ENCODE results near the gene SIGLEC7. TPM values are rescaled to one million over a fixed set of nuclear protein-coding genes. Genes with fewer than 3 reads are reported as not detected.
A peak's percentile ranks its signal among the peaks of the same experiment; 100 is the strongest.

Gene SIGLEC7
- total and polyA plus RNA-seq, 2 donors from 2014 or later: 1.2 to 4.0 TPM

DNA sequence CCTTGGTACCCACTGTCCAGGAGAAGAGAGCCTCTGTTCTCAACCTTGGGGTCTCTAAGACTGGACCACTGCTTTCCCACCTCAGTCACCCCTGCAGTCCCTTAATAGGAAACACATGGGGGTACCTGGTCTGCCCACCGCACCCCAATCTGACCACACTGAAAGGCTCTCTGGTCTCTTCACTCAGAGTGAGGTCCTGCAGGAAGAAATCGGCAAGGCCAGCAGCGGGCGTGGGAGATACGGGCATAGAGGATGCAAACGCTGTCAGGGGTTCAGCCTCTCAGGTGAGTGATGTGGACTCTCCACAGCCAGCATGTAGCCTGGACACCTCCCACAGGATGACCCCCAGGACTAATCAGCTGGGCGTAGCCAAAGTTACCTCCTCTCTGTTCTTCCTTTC lies 13.9 kb upstream of the SIGLEC7 start:
- TF ChIP-seq, protein P1, sequence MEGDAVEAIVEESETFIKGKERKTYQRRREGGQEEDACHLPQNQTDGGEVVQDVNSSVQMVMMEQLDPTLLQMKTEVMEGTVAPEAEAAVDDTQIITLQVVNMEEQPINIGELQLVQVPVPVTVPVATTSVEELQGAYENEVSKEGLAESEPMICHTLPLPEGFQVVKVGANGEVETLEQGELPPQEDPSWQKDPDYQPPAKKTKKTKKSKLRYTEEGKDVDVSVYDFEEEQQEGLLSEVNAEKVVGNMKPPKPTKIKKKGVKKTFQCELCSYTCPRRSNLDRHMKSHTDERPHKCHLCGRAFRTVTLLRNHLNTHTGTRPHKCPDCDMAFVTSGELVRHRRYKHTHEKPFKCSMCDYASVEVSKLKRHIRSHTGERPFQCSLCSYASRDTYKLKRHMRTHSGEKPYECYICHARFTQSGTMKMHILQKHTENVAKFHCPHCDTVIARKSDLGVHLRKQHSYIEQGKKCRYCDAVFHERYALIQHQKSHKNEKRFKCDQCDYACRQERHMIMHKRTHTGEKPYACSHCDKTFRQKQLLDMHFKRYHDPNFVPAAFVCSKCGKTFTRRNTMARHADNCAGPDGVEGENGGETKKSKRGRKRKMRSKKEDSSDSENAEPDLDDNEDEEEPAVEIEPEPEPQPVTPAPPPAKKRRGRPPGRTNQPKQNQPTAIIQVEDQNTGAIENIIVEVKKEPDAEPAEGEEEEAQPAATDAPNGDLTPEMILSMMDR (IDR thresholded peaks at IDR 0.05; ENCODE audit: borderline replicate concordance, extremely low read depth, insufficient read depth): no peak
- H3K27ac ChIP-seq (ENCODE audit: low read depth in 2 of 2, low read length in 2 of 2): peak overlapping the region in 1 of 2 donors; percentile 41
- H3K9ac ChIP-seq (ENCODE audit: low read length in 3 of 3): no peak overlapping the region
- intact Hi-C loops (cut with DNase I): no loop called here
- H3K9me3 ChIP-seq (ENCODE audit: control insufficient read depth in 2 of 3, insufficient read depth in 1 of 3, low read length in 3 of 3): no peaks in the 10 kb centered on the region
- FAIRE-seq (no peak), DNase-seq (no peak)
- H3K36me3 ChIP-seq (ENCODE audit: control insufficient read depth in 2 of 3, insufficient read depth in 3 of 3, low read length in 3 of 3): no peaks in the 10 kb centered on the region
- H3K4me3 ChIP-seq (ENCODE audit: low read length in 3 of 3): no peak overlapping the region
- peaks cover 0 to 9% (median 0%) of the 10 kb centered on the region in 3 donors for H3K4me1 ChIP-seq (ENCODE audit: control insufficient read depth in 2 of 3, insufficient read depth in 2 of 3, low read depth in 1 of 3, low read length in 3 of 3)
- no peaks in the 10 kb centered on the region for H3K27me3 ChIP-seq (ENCODE audit: control insufficient read depth, insufficient read depth, low read length)

DNA sequence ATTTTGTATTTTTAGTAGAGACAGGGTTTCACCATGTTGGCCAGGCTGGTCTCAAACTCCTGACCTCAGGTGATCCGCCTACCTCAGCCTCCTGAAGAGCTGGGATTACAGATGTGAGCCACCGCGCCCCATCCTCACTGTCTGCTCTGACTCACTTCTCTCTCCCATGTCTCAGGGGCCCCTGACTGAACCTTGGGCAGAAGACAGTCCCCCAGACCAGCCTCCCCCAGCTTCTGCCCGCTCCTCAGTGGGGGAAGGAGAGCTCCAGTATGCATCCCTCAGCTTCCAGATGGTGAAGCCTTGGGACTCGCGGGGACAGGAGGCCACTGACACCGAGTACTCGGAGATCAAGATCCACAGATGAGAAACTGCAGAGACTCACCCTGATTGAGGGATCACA lies 12.4 kb upstream of the SIGLEC7 start:
- H3K36me3 ChIP-seq (ENCODE audit: control insufficient read depth in 2 of 3, insufficient read depth in 3 of 3, low read length in 3 of 3): no peaks in the 10 kb centered on the region
- TF ChIP-seq, protein P1 (IDR thresholded peaks at IDR 0.05; ENCODE audit: borderline replicate concordance, extremely low read depth, insufficient read depth): no peak
- intact Hi-C loops (cut with DNase I): no loop called here
- peaks cover 0 to 7% (median 0%) of the 10 kb centered on the region in 3 donors for H3K4me1 ChIP-seq (ENCODE audit: control insufficient read depth in 2 of 3, insufficient read depth in 2 of 3, low read depth in 1 of 3, low read length in 3 of 3)
- H3K9me3 ChIP-seq (ENCODE audit: control insufficient read depth in 2 of 3, insufficient read depth in 1 of 3, low read length in 3 of 3): no peaks in the 10 kb centered on the region
- no peak overlapping the region for H3K27ac ChIP-seq (ENCODE audit: low read depth in 2 of 2, low read length in 2 of 2)
- H3K9ac ChIP-seq (ENCODE audit: low read length in 3 of 3): no peak overlapping the region
- no peaks in the 10 kb centered on the region for H3K27me3 ChIP-seq (ENCODE audit: control insufficient read depth, insufficient read depth, low read length)
- no peak for DNase-seq
- no peak for FAIRE-seq
- no peak overlapping the region for H3K4me3 ChIP-seq (ENCODE audit: low read length in 3 of 3)

DNA sequence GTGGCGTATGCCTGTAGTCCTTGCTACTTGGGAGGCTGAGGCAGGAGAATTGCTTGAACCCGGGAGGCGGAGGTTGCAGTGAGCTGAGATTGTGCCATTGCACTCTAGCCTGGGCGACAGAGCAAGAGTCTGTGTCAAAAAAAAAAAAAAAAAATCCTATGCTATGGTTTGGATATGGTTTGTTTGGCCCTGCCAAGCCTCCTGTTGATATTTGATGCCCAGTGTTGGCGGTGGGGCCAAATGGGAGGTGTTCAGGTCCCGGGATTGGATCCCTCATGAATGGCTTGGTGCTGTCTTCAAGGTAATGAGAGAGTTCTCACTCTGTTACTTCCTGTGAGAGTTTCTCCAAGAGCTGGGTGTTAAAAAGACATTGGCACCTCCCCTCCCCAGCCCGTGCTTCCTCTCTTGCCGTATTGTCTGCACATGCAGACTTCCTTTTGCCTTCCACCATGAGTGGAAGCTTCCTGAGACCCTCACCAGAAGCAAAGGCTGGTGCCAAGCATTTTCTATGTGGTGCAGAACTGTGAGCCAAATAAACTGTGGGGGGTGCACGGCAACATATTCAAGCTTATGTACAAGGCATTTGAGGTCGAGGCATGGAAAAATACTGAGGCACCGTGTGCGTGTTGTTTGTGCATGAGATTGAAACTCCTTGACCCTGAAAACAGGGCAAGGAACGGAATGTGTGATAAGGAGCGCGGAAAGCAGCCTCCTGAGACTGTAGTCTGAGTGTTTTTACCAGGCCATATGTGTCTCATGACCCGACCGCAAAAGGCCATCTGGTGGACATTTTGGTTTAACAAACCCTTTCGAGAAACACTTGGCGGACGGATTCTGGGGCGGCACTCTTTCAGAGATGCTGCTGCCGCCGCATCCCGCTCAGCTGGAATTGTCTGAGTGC lies 10.1 kb upstream of the SIGLEC7 start:
- Histone ChIP-seq H3K4me1 (ENCODE audit: control insufficient read depth in 2 of 3, insufficient read depth in 2 of 3, low read depth in 1 of 3, low read length in 3 of 3) (peaks cover 0 to 5% (median 0%) of the 10 kb centered on the region in 3 donors), H3K4me3 (ENCODE audit: low read length in 3 of 3) (peak overlapping the region in 1 of 3 donors; percentile 3), H3K9me3 (ENCODE audit: control insufficient read depth in 2 of 3, insufficient read depth in 1 of 3, low read length in 3 of 3) (no peaks in the 10 kb centered on the region), H3K27me3 (ENCODE audit: control insufficient read depth, insufficient read depth, low read length) (no peaks in the 10 kb centered on the region), H3K36me3 (ENCODE audit: control insufficient read depth in 2 of 3, insufficient read depth in 3 of 3, low read length in 3 of 3) (no peaks in the 10 kb centered on the region), H3K9ac (ENCODE audit: low read length in 3 of 3) (no peak overlapping the region), H3K27ac (ENCODE audit: low read depth in 2 of 2, low read length in 2 of 2) (no peak overlapping the region)
- intact Hi-C loops (cut with DNase I): no loop called here
- no peak for FAIRE-seq
- DNase-seq: peak in 3 of 5 donors; percentile 39 to 71 (median 49)
- TF ChIP-seq, protein P1 (IDR thresholded peaks at IDR 0.05; ENCODE audit: borderline replicate concordance, extremely low read depth, insufficient read depth): no peak
